GM23248 (cell line): Measurements from ENCODE around the gene LAP3. TPM values are rescaled to one million over a fixed set of nuclear protein-coding genes. Genes with fewer than 3 reads are reported as not detected.
"Not testable (repeated sequence)": the region's sequence is repeated elsewhere in the genome, so short reads cannot be mapped to it uniquely, and the experiment has no call there.

Source experiments
- DNase-seq: peaks from one replicate; pipeline ENCODE4 v3.0.0-alpha.2; 2015
- H2AFZ ChIP-seq: fragments of 200-600 bp; sonication (generic); 2 replicates; pipeline ENCODE4 v1.6.1; 2016; ENCODE audit warnings: antibody characterized with exemption
- H3F3A ChIP-seq: fragments of 200-600 bp; sonication (generic); 2 replicates; pipeline ENCODE4 v1.6.1; 2016; ENCODE audit warnings: mild to moderate bottlenecking, antibody characterized with exemption, mixed run types; ENCODE audit not compliant: insufficient read depth
- H3K27ac ChIP-seq: fragments of 200-600 bp; sonication (generic); 2 replicates; pipeline ENCODE4 v1.5.1; 2016; ENCODE audit warnings: mild to moderate bottlenecking
- H3K27me3 ChIP-seq: fragments of 200-600 bp; sonication (generic); replicated peaks from 2 replicates; pipeline ENCODE4 v1.6.1; 2016; ENCODE audit warnings: mild to moderate bottlenecking; ENCODE audit not compliant: insufficient read depth
- H3K36me3 ChIP-seq: fragments of 200-600 bp; sonication (generic); 2 replicates; pipeline ENCODE4 v1.6.1; 2016; ENCODE audit warnings: low read depth, mild to moderate bottlenecking
- H3K4me1 ChIP-seq: fragments of 200-600 bp; sonication (generic); 2 replicates; pipeline ENCODE4 v1.6.1; 2016; ENCODE audit warnings: mild to moderate bottlenecking; ENCODE audit not compliant: insufficient read depth
- H3K4me2 ChIP-seq: fragments of 200-600 bp; sonication (generic); one replicate; pipeline ENCODE4 v1.6.1; 2016; ENCODE audit warnings: mild to moderate bottlenecking; ENCODE audit not compliant: unreplicated experiment
- H3K4me3 ChIP-seq: fragments of 200-600 bp; sonication (generic); 2 replicates; pipeline ENCODE4 v1.5.1; 2016; ENCODE audit warnings: mild to moderate bottlenecking
- H3K79me2 ChIP-seq: fragments of 200-600 bp; sonication (generic); 2 replicates; pipeline ENCODE4 v1.6.1; 2016; ENCODE audit warnings: mild to moderate bottlenecking; ENCODE audit not compliant: insufficient read depth
- H3K9ac ChIP-seq: fragments of 200-600 bp; sonication (generic); 2 replicates; pipeline ENCODE4 v1.6.1; 2016; ENCODE audit warnings: mild to moderate bottlenecking
- H3K9me2 ChIP-seq: fragments of 200-600 bp; sonication (generic); 2 replicates; pipeline ENCODE4 v1.6.1; 2016; ENCODE audit warnings: mixed run types, mild to moderate bottlenecking, moderate library complexity; ENCODE audit not compliant: insufficient read depth
- H3K9me3 ChIP-seq: fragments of 200-600 bp; sonication (generic); one replicate; pipeline ENCODE4 v1.6.1; 2017; ENCODE audit warnings: low read depth
- H4K20me1 ChIP-seq: fragments of 200-600 bp; sonication (generic); 2 replicates; pipeline ENCODE4 v1.6.0; 2016; ENCODE audit not compliant: insufficient read depth
- EZH2 ChIP-seq: fragments of 200-600 bp; sonication (generic); IDR thresholded peaks from 2 replicates; pipeline ENCODE4 v1.6.1; 2018; ENCODE audit warnings: antibody characterized with exemption, mild to moderate bottlenecking; ENCODE audit not compliant: insufficient read depth, poor library complexity, severe bottlenecking
- EZH2phosphoT487 ChIP-seq: fragments of 200-600 bp; sonication (generic); IDR thresholded peaks from 2 replicates; pipeline ENCODE4 v1.6.1; 2018; ENCODE audit warnings: antibody characterized with exemption, moderate library complexity, mild to moderate bottlenecking, low read depth; ENCODE audit not compliant: insufficient read depth
- WGBS, 2 experiments: methylation state at CpG; one replicate each; pipeline ENCODE4 v1.1.6; 2015 to 2017; ENCODE audit warnings: low lambda C conversion rate in 2 of 2, low coverage in 1 of 2; ENCODE audit errors: missing lambda C conversion rate in 2 of 2; 5-methylcytosine and 5-hydroxymethylcytosine counted together
- in situ Hi-C: fragments of 300-500 bp; cut with MboI; formaldehyde crosslinking; loops from 2 replicates; pipeline ENCODE4 v1.15.0; 2020
- polyA plus RNA-seq: library from polyadenylated mRNA; unstranded; fragments of >200 nt; fragmentation: Nextera tagmentation; extraction: Ambion mirVana; gene quantifications from 2 replicates; pipeline ENCODE4 v1.2.1, GENCODE V29; 2016
- total RNA-seq: library from RNA; depleted of rRNA; stranded (reverse); fragments of >200 nt; shearing (Covaris generic); gene quantifications from 2 replicates; pipeline ENCODE4 v1.2.3, GENCODE V29; 2014

The LAP3 gene
- total and polyA plus RNA-seq, 2 experiments from 2014 or later, result 60.7 to 75.4 TPM

DNA sequence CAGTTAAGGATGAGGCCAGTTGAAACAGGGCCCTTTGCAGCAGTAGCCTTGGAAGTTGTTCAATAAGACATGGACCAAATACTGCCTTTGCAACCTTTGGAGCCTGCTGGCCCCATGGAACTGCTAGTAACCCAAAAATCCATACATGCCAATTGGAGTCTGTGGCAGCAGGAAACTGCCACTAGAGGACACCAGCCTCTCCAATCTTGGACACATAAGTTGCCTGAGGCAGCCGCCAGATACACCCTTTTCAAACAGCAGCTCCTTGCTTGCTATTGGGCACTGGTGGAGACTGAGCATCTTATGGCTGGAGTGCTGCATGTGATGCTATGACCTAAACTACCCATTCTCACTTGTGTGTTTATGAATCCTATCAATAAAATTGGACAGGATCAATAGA is 14.8 kb upstream of the LAP3 start:
- H3K79me2 ChIP-seq, result no peaks in the 10 kb centered on the region
- H3K36me3 ChIP-seq, result no peaks in the 10 kb centered on the region
- no peak for TF ChIP-seq EZH2
- TF ChIP-seq EZH2phosphoT487, result no peak
- in situ Hi-C loops, result loop anchor here (25.0 kb wide), 2 partner anchors 250 to 1025 kb away; partner anchors contain the start of genes DCAF16 and NCAPG
- no peaks in the 10 kb centered on the region for H3K9me2 ChIP-seq
- peak overlapping the region; percentile 16 for H3K4me2 ChIP-seq
- DNase-seq, result peak; percentile 12
- WGBS, 2 experiments, result 85 to 100% methylated on average over 1 of the region's 1 CpG
- no peaks in the 10 kb centered on the region for H3K27me3 ChIP-seq
- no peak overlapping the region for H2AFZ ChIP-seq
- no peak overlapping the region for H3K4me3 ChIP-seq
- no peaks in the 10 kb centered on the region for H4K20me1 ChIP-seq
- no peak overlapping the region for H3K27ac ChIP-seq
- H3K9ac ChIP-seq, result no peak overlapping the region
- H3F3A ChIP-seq, result peaks cover 3% of the 10 kb centered on the region
- H3K4me1 ChIP-seq, result peaks cover 14% of the 10 kb centered on the region
- H3K9me3 ChIP-seq, result no peaks in the 10 kb centered on the region

DNA sequence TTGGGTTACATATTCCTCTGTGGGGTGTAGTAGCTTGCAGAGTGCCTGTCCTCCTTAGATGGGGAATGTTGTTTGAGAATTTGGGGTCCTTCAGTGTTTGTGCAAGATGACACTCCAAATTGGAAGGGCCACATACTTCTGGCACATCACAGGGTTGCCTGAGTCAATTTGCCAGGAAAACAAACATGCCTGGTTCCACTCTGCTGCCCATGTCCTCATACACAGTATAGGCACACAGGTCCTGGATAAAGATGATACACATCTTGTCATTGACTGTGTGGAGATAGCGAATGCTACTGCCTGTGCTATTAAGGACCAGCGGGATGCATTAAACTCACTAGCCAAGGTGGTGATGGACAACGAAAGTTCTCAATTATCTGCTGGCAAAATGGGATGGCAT is 11.2 kb upstream of the LAP3 start:
- H3K9ac ChIP-seq, result no peak overlapping the region
- WGBS, 2 experiments, result 82 to 87% methylated on average over 3 of the region's 3 CpGs
- no peak overlapping the region for H3K27ac ChIP-seq
- in situ Hi-C loops, result loop anchor here (25.0 kb wide), 2 partner anchors 246 to 1021 kb away; partner anchors contain the start of genes DCAF16 and NCAPG
- H3K9me2 ChIP-seq, result no peaks in the 10 kb centered on the region
- TF ChIP-seq EZH2 (no peak), EZH2phosphoT487 (no peak)
- H3K27me3 ChIP-seq, result no peaks in the 10 kb centered on the region
- H3F3A ChIP-seq, result peaks cover 7% of the 10 kb centered on the region
- no peaks in the 10 kb centered on the region for H3K36me3 ChIP-seq
- no peaks in the 10 kb centered on the region for H4K20me1 ChIP-seq
- no peak overlapping the region for H2AFZ ChIP-seq
- no peaks in the 10 kb centered on the region for H3K79me2 ChIP-seq
- H3K4me2 ChIP-seq, result no peak overlapping the region
- H3K4me3 ChIP-seq, result no peak overlapping the region
- peaks cover 18% of the 10 kb centered on the region for H3K4me1 ChIP-seq
- no peaks in the 10 kb centered on the region for H3K9me3 ChIP-seq
- DNase-seq, result no peak

GRCh38 chr4:17567271-17567670 is 9.7 kb upstream of the LAP3 start:
- TF ChIP-seq EZH2 (no peak), EZH2phosphoT487 (no peak)
- no peaks in the 10 kb centered on the region for H4K20me1 ChIP-seq
- H3K27me3 ChIP-seq, result no peaks in the 10 kb centered on the region
- peak overlapping the region; percentile 22; the same call in 1 of the 2 replicates for H3K27ac ChIP-seq
- in situ Hi-C loops, result loop anchor here (25.0 kb wide), 2 partner anchors 245 to 1020 kb away; partner anchors contain the start of genes DCAF16 and NCAPG
- no peaks in the 10 kb centered on the region for H3K9me2 ChIP-seq
- WGBS, 2 experiments, result 25 to 41% methylated on average over 2 of the region's 2 CpGs
- H3K4me1 ChIP-seq, result peaks cover 9% of the 10 kb centered on the region; the same call in 1 of the 2 replicates
- DNase-seq, result peak; percentile 35
- H3K9ac ChIP-seq, result no peak overlapping the region
- H3K36me3 ChIP-seq, result no peaks in the 10 kb centered on the region
- no peaks in the 10 kb centered on the region for H3K9me3 ChIP-seq
- peaks cover 7% of the 10 kb centered on the region; the same call in 1 of the 2 replicates for H3F3A ChIP-seq
- 0 out of 2 replicates have a peak overlapping the region, but pooled peaks have one; percentile 28 for H3K4me3 ChIP-seq
- H3K79me2 ChIP-seq, result no peaks in the 10 kb centered on the region
- peak overlapping the region; percentile 66 for H2AFZ ChIP-seq
- H3K4me2 ChIP-seq, result peak overlapping the region; percentile 62

GRCh38 chr4:17574206-17574605 is 2.8 kb upstream of the LAP3 start:
- Histone ChIP-seq H3K27ac (no peak overlapping the region), H3K27me3 (no peaks in the 10 kb centered on the region), H3K36me3 (no peaks in the 10 kb centered on the region), H3F3A (no peaks in the 10 kb centered on the region), H2AFZ (no peak overlapping the region), H3K4me2 (no peak overlapping the region), H4K20me1 (no peaks in the 10 kb centered on the region), H3K9ac (no peak overlapping the region), H3K4me3 (no peak overlapping the region), H3K4me1 (peaks cover 8% of the 10 kb centered on the region; the same call in 1 of the 2 replicates), H3K79me2 (peaks cover 8% of the 10 kb centered on the region), H3K9me2 (no peaks in the 10 kb centered on the region), H3K9me3 (no peaks in the 10 kb centered on the region)
- WGBS, 2 experiments, result 92 to 100% methylated on average over 4 of the region's 4 CpGs
- DNase-seq, result no peak
- TF ChIP-seq EZH2, result no peak
- no peak for TF ChIP-seq EZH2phosphoT487
- in situ Hi-C loops, result loop anchor here (25.0 kb wide), 2 partner anchors 238 to 1013 kb away; partner anchors contain the start of genes DCAF16 and NCAPG

GRCh38 chr4:17575177-17575576 is 1.8 kb upstream of the LAP3 start:
- in situ Hi-C loops, result not testable (repeated sequence)
- WGBS, 2 experiments, result 93% methylated on average over 12 of the region's 12 CpGs

More at GRCh38 chr4:17575177-17575576, 1.8 kb upstream of the LAP3 start:
- H3K4me2 ChIP-seq, H3K36me3 ChIP-seq, H3K4me3 ChIP-seq, H4K20me1 ChIP-seq, H3F3A ChIP-seq, H2AFZ ChIP-seq, H3K4me1 ChIP-seq, H3K27me3 ChIP-seq, H3K9ac ChIP-seq, DNase-seq, H3K9me2 ChIP-seq, H3K9me3 ChIP-seq, H3K27ac ChIP-seq: not testable (repeated sequence)
- peaks cover 13% of the 10 kb centered on the region for H3K79me2 ChIP-seq
